ENCODE results near the gene ILKAP.

GRCh38 chr2:238251331-238251730 lies 47.8 kb upstream of the ILKAP start:
- TF ChIP-seq POLR2AphosphoS5 (IDR thresholded peaks at IDR 0.05; ENCODE audit: low read depth, low read length) (no peak), CTCF (IDR thresholded peaks at IDR 0.05) (no peak), SIN3A (IDR thresholded peaks at IDR 0.05; ENCODE audit: borderline replicate concordance, insufficient read depth, low read depth, low read length) (no peak), REST (IDR thresholded peaks at IDR 0.05; ENCODE audit: insufficient read depth in 1 of 2, low read depth in 2 of 2, low read length in 1 of 2) (no peak)

Data from Panc1 (cell line).